Activated B cell treated with CpG ODN at 0.5 μM for 24 hours (primary cell): ENCODE measurements around the gene GNPTAB. TPM values are rescaled to one million over a fixed set of nuclear protein-coding genes. Genes with fewer than 3 reads are reported as not detected.
A peak's percentile ranks its signal among the peaks of the same experiment; 100 is the strongest.
"Not testable (repeated sequence)": the region's sequence is repeated elsewhere in the genome, so short reads cannot be mapped to it uniquely, and the experiment has no call there.

Experiments used
- ATAC-seq: fragments of 200-7000 bp; cut with Tn5 transposase; one replicate; pipeline ENCODE4 v1.10.0; 2021; ENCODE audit warnings: low read depth, mild to moderate bottlenecking, moderate library complexity
- CTCF ChIA-PET: fragments of 350-600 bp; sonication (Branson Sonifier 250); formaldehyde crosslinking; loops from one replicate; lab custom pipeline; 2021; ENCODE audit warnings: antibody characterized with exemption; lab: Charles Lee
- POLR2A ChIA-PET: fragments of 350-600 bp; sonication (Branson Sonifier 250); formaldehyde crosslinking; loops from one replicate; lab custom pipeline; 2021; ENCODE audit warnings: antibody characterized with exemption; lab: Charles Lee
- DNase-seq: peaks from one replicate; pipeline ENCODE4 v3.0.0; 2022
- H3K27ac Mint-ChIP-seq: one replicate; pipeline ENCODE4 v1.8.0; 2020; ENCODE audit warnings: mixed read lengths
- H3K27me3 Mint-ChIP-seq: one replicate; pipeline ENCODE4 v1.8.0; 2021; ENCODE audit warnings: mixed read lengths
- H3K36me3 Mint-ChIP-seq: one replicate; pipeline ENCODE4 v1.8.0; 2021; ENCODE audit warnings: low read depth, mixed read lengths
- H3K4me1 Mint-ChIP-seq: one replicate; pipeline ENCODE4 v1.8.0; 2021; ENCODE audit warnings: mixed read lengths
- H3K4me3 Mint-ChIP-seq: one replicate; pipeline ENCODE4 v1.8.0; 2020; ENCODE audit warnings: mild to moderate bottlenecking, mixed read lengths
- H3K9me3 Mint-ChIP-seq: one replicate; pipeline ENCODE4 v1.8.0; 2020; ENCODE audit warnings: mixed read lengths
- CTCF ChIP-seq: fragments of 200-600 bp; IDR thresholded peaks from one replicate; pipeline ENCODE4 v1.8.0; 2022; ENCODE audit warnings: antibody characterized with exemption, mild to moderate bottlenecking
- intact Hi-C: fragments of 100-400 bp; cut with micrococcal nuclease; formaldehyde crosslinking; loops from one replicate; pipeline ENCODE4 v1.15.1; 2024
- total RNA-seq: library from RNA; stranded (reverse); gene quantifications from 2 replicates; pipeline ENCODE4 v1.2.3, GENCODE V29; 2022

GNPTAB gene
- total RNA-seq, 1 donor from 2014 or later = 41.8 TPM

DNA sequence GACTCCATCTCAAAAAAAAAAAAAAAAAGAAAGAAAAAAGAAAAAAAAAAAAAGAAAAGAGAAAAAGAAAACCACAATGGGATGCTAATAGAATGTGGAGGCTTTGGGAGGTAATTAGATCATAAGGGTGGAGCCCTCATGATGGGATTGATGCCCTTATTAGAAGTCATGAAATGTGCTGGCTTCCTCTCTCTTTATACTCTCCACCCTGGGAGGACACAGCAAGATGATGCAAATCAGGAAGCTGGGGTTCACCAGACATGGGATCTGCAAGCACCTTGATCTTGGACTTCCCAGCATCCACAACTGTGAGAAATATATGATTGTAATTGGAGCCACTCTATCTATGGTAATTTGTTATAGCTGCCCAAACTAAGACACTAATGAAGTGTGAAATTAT, 33.2 kb upstream of the GNPTAB start:
- no peak for DNase-seq
- H3K4me3 Mint-ChIP-seq = no peak overlapping the region

DNA sequence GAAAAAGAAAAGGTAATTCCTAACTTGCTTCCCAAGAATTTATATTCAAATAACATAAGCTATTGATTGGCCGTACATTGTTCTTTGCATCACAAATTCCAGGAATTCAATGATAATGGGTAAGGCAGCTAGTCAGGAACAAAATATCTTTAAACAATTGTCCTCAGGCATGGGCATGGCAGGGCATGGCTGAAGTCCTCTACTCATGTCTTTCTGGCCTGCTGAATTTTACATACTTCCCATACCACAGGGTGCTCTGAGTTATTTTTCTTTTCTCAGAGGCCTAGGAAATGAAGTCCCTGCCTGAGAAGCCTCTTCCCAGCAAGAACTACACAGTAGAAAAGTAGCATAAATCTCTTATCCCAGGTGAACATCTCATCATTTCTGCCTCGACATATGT, 31.5 kb upstream of the GNPTAB start:
- no peak for DNase-seq
- H3K27ac Mint-ChIP-seq = no peak overlapping the region
- POLR2A ChIA-PET = no interaction called here
- no peaks in the 10 kb centered on the region for H3K36me3 Mint-ChIP-seq
- no peaks in the 10 kb centered on the region for H3K9me3 Mint-ChIP-seq
- H3K4me3 Mint-ChIP-seq = no peak overlapping the region
- no peak for ATAC-seq
- CTCF ChIA-PET = no interaction called here
- H3K27me3 Mint-ChIP-seq = no peaks in the 10 kb centered on the region
- TF ChIP-seq CTCF = no peak
- intact Hi-C loops = no loop called here
- peaks cover 24% of the 10 kb centered on the region for H3K4me1 Mint-ChIP-seq

More for the DNA sequence above, 33.2 kb upstream of the GNPTAB start:
- Mint-ChIP-seq H3K9me3 (no peaks in the 10 kb centered on the region), H3K4me1 (peaks cover 21% of the 10 kb centered on the region), H3K36me3 (no peaks in the 10 kb centered on the region), H3K27me3 (no peaks in the 10 kb centered on the region), H3K27ac (no peak overlapping the region)
- no peak for ATAC-seq
- POLR2A ChIA-PET = no interaction called here
- intact Hi-C loops = no loop called here
- TF ChIP-seq CTCF = no peak
- CTCF ChIA-PET = no interaction called here

- H3K4me3 Mint-ChIP-seq, H3K36me3 Mint-ChIP-seq, intact Hi-C loops, H3K27ac Mint-ChIP-seq, H3K27me3 Mint-ChIP-seq, CTCF ChIA-PET, POLR2A ChIA-PET, H3K9me3 Mint-ChIP-seq, ATAC-seq, DNase-seq: not testable (repeated sequence)
- H3K4me1 Mint-ChIP-seq = peaks cover 24% of the 10 kb centered on the region
These were observed 30.9 kb upstream of the GNPTAB start for GRCh38 chr12:101861688-101862087.

- POLR2A ChIA-PET = interaction anchor here (0.6 kb wide), 1 partner anchor 327 kb away, joined by 4 read pairs; no protein-coding TSS in a partner anchor
- CTCF ChIA-PET = interaction anchor here (0.7 kb wide), 1 partner anchor 8 kb away, joined by 3 read pairs; no protein-coding TSS in a partner anchor
- Mint-ChIP-seq H3K27me3 (no peaks in the 10 kb centered on the region), H3K36me3 (no peaks in the 10 kb centered on the region), H3K4me1 (peaks cover 38% of the 10 kb centered on the region), H3K9me3 (peaks cover 5% of the 10 kb centered on the region), H3K4me3 (peak overlapping the region; percentile 21), H3K27ac (peak overlapping the region; percentile 21)
- ATAC-seq = no peak
- DNase-seq = no peak
- intact Hi-C loops = no loop called here
- no peak for TF ChIP-seq CTCF
These were observed 29.2 kb upstream of the GNPTAB start for GRCh38 chr12:101859664-101860607.

DNA sequence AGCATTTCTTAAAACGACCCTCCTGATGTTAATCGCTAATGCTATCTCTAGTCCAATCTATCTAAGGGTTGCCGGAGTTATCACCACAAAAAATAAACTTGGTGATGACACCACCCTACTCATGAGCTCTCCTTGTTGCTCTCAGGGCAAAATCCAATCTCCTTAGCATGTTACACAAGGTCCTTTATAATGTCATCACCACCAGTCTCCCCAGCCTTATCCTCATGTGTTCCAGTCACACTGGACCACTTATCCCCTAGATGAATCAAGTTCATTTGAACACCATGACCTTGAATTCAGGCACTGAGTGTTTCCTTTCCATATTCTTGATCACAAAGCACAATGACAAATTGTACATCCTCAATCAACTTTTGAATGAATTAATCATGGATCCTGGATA, 27.6 kb upstream of the GNPTAB start:
- no peak for TF ChIP-seq CTCF
- Mint-ChIP-seq H3K27me3 (no peaks in the 10 kb centered on the region), H3K4me3 (no peak overlapping the region), H3K4me1 (peaks cover 47% of the 10 kb centered on the region), H3K36me3 (no peaks in the 10 kb centered on the region), H3K9me3 (peaks cover 5% of the 10 kb centered on the region), H3K27ac (no peak overlapping the region)
- DNase-seq (no peak), ATAC-seq (no peak)
- intact Hi-C loops = no loop called here
- ChIA-PET POLR2A (no interaction called here), CTCF (no interaction called here)
